ENCODE data around the gene SCUBE3. TPM values are rescaled to one million over a fixed set of nuclear protein-coding genes. Genes with fewer than 3 reads are reported as not detected.

SCUBE3 gene
- total RNA-seq, 1 donor = 26.8 TPM

GRCh38 chr6:35240838-35241801, 27.4 kb downstream of the SCUBE3 start:
- DNase-seq (ENCODE audit: low read depth) = peak; percentile 45
- H3K4me3 ChIP-seq (ENCODE audit: low read depth, low read length) = no peak overlapping the region
- peak; percentile 98 for TF ChIP-seq CTCF (IDR thresholded peaks at IDR 0.05; ENCODE audit: insufficient read depth, low read depth, low read length)

GRCh38 chr6:35242486-35242885, 28.7 kb downstream of the SCUBE3 start:
- no peak for DNase-seq (ENCODE audit: low read depth)
- no peak for TF ChIP-seq CTCF (IDR thresholded peaks at IDR 0.05; ENCODE audit: insufficient read depth, low read depth, low read length)
- H3K4me3 ChIP-seq (ENCODE audit: low read depth, low read length) = no peak overlapping the region

GRCh38 chr6:35242906-35243305, 29.1 kb downstream of the SCUBE3 start:
- H3K4me3 ChIP-seq (ENCODE audit: low read depth, low read length) = no peak overlapping the region
- TF ChIP-seq CTCF (IDR thresholded peaks at IDR 0.05; ENCODE audit: insufficient read depth, low read depth, low read length) = no peak
- DNase-seq (ENCODE audit: low read depth) = no peak

- no peak for DNase-seq (ENCODE audit: low read depth)
- no peak overlapping the region for H3K4me3 ChIP-seq (ENCODE audit: low read depth, low read length)
- no peak for TF ChIP-seq CTCF (IDR thresholded peaks at IDR 0.05; ENCODE audit: insufficient read depth, low read depth, low read length)
Measured at GRCh38 chr6:35243386-35243958, 29.7 kb downstream of the SCUBE3 start.

- H3K4me3 ChIP-seq (ENCODE audit: low read depth, low read length) = no peak overlapping the region
- DNase-seq (ENCODE audit: low read depth) = no peak
- no peak for TF ChIP-seq CTCF (IDR thresholded peaks at IDR 0.05; ENCODE audit: insufficient read depth, low read depth, low read length)
Measured at GRCh38 chr6:35244551-35244950, 30.8 kb downstream of the SCUBE3 start.

- no peak for TF ChIP-seq CTCF (IDR thresholded peaks at IDR 0.05; ENCODE audit: insufficient read depth, low read depth, low read length)
- DNase-seq (ENCODE audit: low read depth) = no peak
Measured at GRCh38 chr6:35247642-35248231, 34.0 kb downstream of the SCUBE3 start.

More at GRCh38 chr6:35247642-35248231, 34.0 kb downstream of the SCUBE3 start:
- H3K4me3 ChIP-seq (ENCODE audit: low read depth, low read length) = no peak overlapping the region

All from fibroblast of villous mesenchyme (primary cell).